Measurements from ENCODE around the gene SMAP2.

The SMAP2 gene

DNA sequence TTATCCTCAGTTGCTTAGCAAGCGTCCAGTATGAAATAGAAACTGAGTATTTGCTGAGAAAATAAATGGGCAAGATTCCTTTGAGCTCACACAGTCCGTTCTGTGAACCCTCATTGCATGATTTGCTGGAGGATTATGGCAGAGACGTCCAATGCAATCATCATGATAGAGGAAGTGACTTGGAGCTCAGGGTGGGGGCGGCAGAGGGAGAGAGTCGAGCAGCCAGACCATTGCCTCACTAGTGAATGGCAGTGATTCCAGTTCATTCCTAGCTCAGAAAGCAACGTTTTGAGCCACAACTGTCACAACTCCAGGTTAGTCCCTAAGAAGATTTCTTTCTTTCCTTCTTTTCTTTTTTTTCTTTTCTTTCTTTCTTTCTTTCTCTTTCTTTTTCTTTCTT lies 28.9 kb upstream of the SMAP2 start:
- Histone ChIP-seq H3K36me3 (ENCODE audit: insufficient read depth, low read length) (no peaks in the 10 kb centered on the region), H3K4me3 (no peak overlapping the region), H3K9ac (ENCODE audit: insufficient read length) (no peak overlapping the region), H3K27ac (no peak overlapping the region), H3K9me3 (ENCODE audit: low read depth, low read length) (no peaks in the 10 kb centered on the region)
- DNase-seq (ENCODE audit: low read depth, low spot score): no peak
- TF ChIP-seq FOXP2 (optimal IDR thresholded peaks at IDR 0.05; ENCODE audit: control extremely low read depth, extremely low read length, insufficient read depth) (no peak), POLR2AphosphoS5 (IDR thresholded peaks at IDR 0.05; ENCODE audit: borderline replicate concordance, low read depth, low read length) (no peak)

DNA sequence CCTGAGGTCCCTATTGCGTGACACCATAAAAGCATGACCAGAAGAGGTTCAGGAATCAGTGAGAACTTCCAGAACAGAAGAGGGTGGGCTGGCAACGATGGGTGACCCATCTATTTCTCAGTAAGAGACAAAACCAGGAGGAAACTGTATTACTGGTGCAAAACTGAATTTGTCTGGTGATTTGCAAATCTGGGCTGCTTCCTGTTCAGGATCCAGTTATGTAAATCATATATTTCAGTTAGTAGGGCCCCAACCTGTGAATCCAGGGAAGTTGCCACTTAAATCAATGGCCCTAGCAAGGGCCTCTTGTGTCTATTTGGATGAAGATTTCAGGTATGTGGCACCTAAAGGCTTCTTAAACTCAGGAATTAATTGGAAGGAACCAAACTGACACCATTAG lies 23.1 kb upstream of the SMAP2 start:
- Histone ChIP-seq H3K27ac (no peak overlapping the region), H3K4me3 (no peak overlapping the region), H3K9ac (ENCODE audit: insufficient read length) (no peak overlapping the region), H3K9me3 (ENCODE audit: low read depth, low read length) (no peaks in the 10 kb centered on the region), H3K36me3 (ENCODE audit: insufficient read depth, low read length) (no peaks in the 10 kb centered on the region)
- TF ChIP-seq POLR2AphosphoS5 (IDR thresholded peaks at IDR 0.05; ENCODE audit: borderline replicate concordance, low read depth, low read length) (no peak), EZH2 (IDR thresholded peaks at IDR 0.05) (no peak), FOXP2 (optimal IDR thresholded peaks at IDR 0.05; ENCODE audit: control extremely low read depth, extremely low read length, insufficient read depth) (no peak)
- no peak for DNase-seq (ENCODE audit: low read depth, low spot score)

GRCh38 chr1:40351124-40351523 lies 22.4 kb upstream of the SMAP2 start:
- no peaks in the 10 kb centered on the region for H3K9me3 ChIP-seq (ENCODE audit: low read depth, low read length)

GRCh38 chr1:40352126-40352525 lies 21.4 kb upstream of the SMAP2 start:
- Histone ChIP-seq H3K27ac (no peak overlapping the region), H3K4me3 (no peak overlapping the region), H3K9me3 (ENCODE audit: low read depth, low read length) (no peaks in the 10 kb centered on the region), H3K9ac (ENCODE audit: insufficient read length) (no peak overlapping the region), H3K36me3 (ENCODE audit: insufficient read depth, low read length) (no peaks in the 10 kb centered on the region)
- TF ChIP-seq EZH2 (IDR thresholded peaks at IDR 0.05): no peak
- no peak for TF ChIP-seq POLR2AphosphoS5 (IDR thresholded peaks at IDR 0.05; ENCODE audit: borderline replicate concordance, low read depth, low read length)
- TF ChIP-seq FOXP2 (optimal IDR thresholded peaks at IDR 0.05; ENCODE audit: control extremely low read depth, extremely low read length, insufficient read depth): no peak
- DNase-seq (ENCODE audit: low read depth, low spot score): no peak

More at GRCh38 chr1:40351124-40351523, 22.4 kb upstream of the SMAP2 start:
- no peak overlapping the region for H3K4me3 ChIP-seq
- DNase-seq (ENCODE audit: low read depth, low spot score): no peak
- no peaks in the 10 kb centered on the region for H3K36me3 ChIP-seq (ENCODE audit: insufficient read depth, low read length)
- no peak for TF ChIP-seq EZH2 (IDR thresholded peaks at IDR 0.05)
- no peak for TF ChIP-seq POLR2AphosphoS5 (IDR thresholded peaks at IDR 0.05; ENCODE audit: borderline replicate concordance, low read depth, low read length)
- TF ChIP-seq FOXP2 (optimal IDR thresholded peaks at IDR 0.05; ENCODE audit: control extremely low read depth, extremely low read length, insufficient read depth): no peak
- H3K27ac ChIP-seq: no peak overlapping the region
- no peak overlapping the region for H3K9ac ChIP-seq (ENCODE audit: insufficient read length)

DNA sequence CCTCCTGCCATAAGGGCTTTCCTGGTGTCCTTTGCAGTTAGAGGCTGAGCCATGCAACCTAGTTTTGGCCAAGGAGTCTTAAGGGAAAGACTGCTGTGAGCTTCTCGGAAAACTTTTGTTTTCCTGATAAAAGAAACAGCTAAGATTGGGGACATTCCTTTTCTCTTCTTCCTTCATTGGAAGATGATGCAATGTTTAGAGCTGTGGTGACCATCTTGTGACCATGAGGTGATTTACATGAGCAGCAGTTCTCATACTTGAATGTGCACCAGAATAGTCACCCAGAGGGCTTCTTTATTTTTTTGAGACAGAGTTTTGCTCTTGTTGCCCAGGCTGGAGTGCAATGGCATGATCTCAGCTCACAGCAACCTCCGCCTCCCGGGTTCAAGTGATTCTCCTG lies 20.4 kb upstream of the SMAP2 start:
- DNase-seq (ENCODE audit: low read depth, low spot score): no peak
- no peak overlapping the region for H3K9ac ChIP-seq (ENCODE audit: insufficient read length)
- no peak overlapping the region for H3K4me3 ChIP-seq
- no peaks in the 10 kb centered on the region for H3K36me3 ChIP-seq (ENCODE audit: insufficient read depth, low read length)
- H3K27ac ChIP-seq: no peak overlapping the region
- peaks cover 7% of the 10 kb centered on the region; the same call in 1 of the 2 replicates for H3K9me3 ChIP-seq (ENCODE audit: low read depth, low read length)
- TF ChIP-seq EZH2 (IDR thresholded peaks at IDR 0.05): no peak
- no peak for TF ChIP-seq FOXP2 (optimal IDR thresholded peaks at IDR 0.05; ENCODE audit: control extremely low read depth, extremely low read length, insufficient read depth)
- no peak for TF ChIP-seq POLR2AphosphoS5 (IDR thresholded peaks at IDR 0.05; ENCODE audit: borderline replicate concordance, low read depth, low read length)

- H3K36me3 ChIP-seq (ENCODE audit: insufficient read depth, low read length): no peaks in the 10 kb centered on the region
- peaks cover 7% of the 10 kb centered on the region; the same call in 1 of the 2 replicates for H3K9me3 ChIP-seq (ENCODE audit: low read depth, low read length)
- DNase-seq (ENCODE audit: low read depth, low spot score): no peak
- no peak overlapping the region for H3K9ac ChIP-seq (ENCODE audit: insufficient read length)
- H3K27ac ChIP-seq: no peak overlapping the region
- TF ChIP-seq EZH2 (IDR thresholded peaks at IDR 0.05) (no peak), FOXP2 (optimal IDR thresholded peaks at IDR 0.05; ENCODE audit: control extremely low read depth, extremely low read length, insufficient read depth) (no peak), POLR2AphosphoS5 (IDR thresholded peaks at IDR 0.05; ENCODE audit: borderline replicate concordance, low read depth, low read length) (no peak)
- H3K4me3 ChIP-seq: no peak overlapping the region
Observed at GRCh38 chr1:40357625-40358024, 15.9 kb upstream of the SMAP2 start.

GRCh38 chr1:40360631-40361030 lies 12.9 kb upstream of the SMAP2 start:
- no peak for DNase-seq (ENCODE audit: low read depth, low spot score)
- Histone ChIP-seq H3K36me3 (ENCODE audit: insufficient read depth, low read length) (no peaks in the 10 kb centered on the region), H3K9me3 (ENCODE audit: low read depth, low read length) (peaks cover 7% of the 10 kb centered on the region; the same call in 1 of the 2 replicates), H3K27ac (no peak overlapping the region), H3K9ac (ENCODE audit: insufficient read length) (no peak overlapping the region), H3K4me3 (no peak overlapping the region)
- no peak for TF ChIP-seq EZH2 (IDR thresholded peaks at IDR 0.05)
- TF ChIP-seq POLR2AphosphoS5 (IDR thresholded peaks at IDR 0.05; ENCODE audit: borderline replicate concordance, low read depth, low read length): no peak
- no peak for TF ChIP-seq FOXP2 (optimal IDR thresholded peaks at IDR 0.05; ENCODE audit: control extremely low read depth, extremely low read length, insufficient read depth)

- TF ChIP-seq FOXP2 (optimal IDR thresholded peaks at IDR 0.05; ENCODE audit: control extremely low read depth, extremely low read length, insufficient read depth) (no peak), EZH2 (IDR thresholded peaks at IDR 0.05) (no peak), POLR2AphosphoS5 (IDR thresholded peaks at IDR 0.05; ENCODE audit: borderline replicate concordance, low read depth, low read length) (no peak)
- H3K4me3 ChIP-seq: no peak overlapping the region
- no peaks in the 10 kb centered on the region for H3K36me3 ChIP-seq (ENCODE audit: insufficient read depth, low read length)
- no peak overlapping the region for H3K9ac ChIP-seq (ENCODE audit: insufficient read length)
- H3K27ac ChIP-seq: no peak overlapping the region
- peaks cover 7% of the 10 kb centered on the region; the same call in 1 of the 2 replicates for H3K9me3 ChIP-seq (ENCODE audit: low read depth, low read length)
- no peak for DNase-seq (ENCODE audit: low read depth, low spot score)
Observed at GRCh38 chr1:40361201-40361600, 12.3 kb upstream of the SMAP2 start.

GRCh38 chr1:40361637-40362036 lies 11.9 kb upstream of the SMAP2 start:
- H3K9ac ChIP-seq (ENCODE audit: insufficient read length): no peak overlapping the region
- TF ChIP-seq EZH2 (IDR thresholded peaks at IDR 0.05): no peak
- TF ChIP-seq POLR2AphosphoS5 (IDR thresholded peaks at IDR 0.05; ENCODE audit: borderline replicate concordance, low read depth, low read length): no peak
- TF ChIP-seq FOXP2 (optimal IDR thresholded peaks at IDR 0.05; ENCODE audit: control extremely low read depth, extremely low read length, insufficient read depth): no peak
- no peaks in the 10 kb centered on the region for H3K36me3 ChIP-seq (ENCODE audit: insufficient read depth, low read length)

More at GRCh38 chr1:40361637-40362036, 11.9 kb upstream of the SMAP2 start:
- no peak for DNase-seq (ENCODE audit: low read depth, low spot score)
- Histone ChIP-seq H3K27ac (no peak overlapping the region), H3K9me3 (ENCODE audit: low read depth, low read length) (peaks cover 7% of the 10 kb centered on the region; the same call in 1 of the 2 replicates), H3K4me3 (no peak overlapping the region)
